ENCODE results near the gene CLRN2.

- no peak for TF ChIP-seq CTCF (IDR thresholded peaks at IDR 0.05)
- no peak for TF ChIP-seq POLR2AphosphoS5 (IDR thresholded peaks at IDR 0.05)
- TF ChIP-seq POLR2A (IDR thresholded peaks at IDR 0.05) = no peak
These were observed 39.5 kb upstream of the CLRN2 start for GRCh38 chr4:17475481-17475880.
